ENCODE data around the gene TMEM205. TPM values are rescaled to one million over a fixed set of nuclear protein-coding genes. Genes with fewer than 3 reads are reported as not detected.
"Not testable (repeated sequence)": the region's sequence is repeated elsewhere in the genome, so short reads cannot be mapped to it uniquely, and the experiment has no call there.

The TMEM205 gene
- total and polyA plus RNA-seq, 4 donors = 101 to 166 (median 127) TPM

DNA sequence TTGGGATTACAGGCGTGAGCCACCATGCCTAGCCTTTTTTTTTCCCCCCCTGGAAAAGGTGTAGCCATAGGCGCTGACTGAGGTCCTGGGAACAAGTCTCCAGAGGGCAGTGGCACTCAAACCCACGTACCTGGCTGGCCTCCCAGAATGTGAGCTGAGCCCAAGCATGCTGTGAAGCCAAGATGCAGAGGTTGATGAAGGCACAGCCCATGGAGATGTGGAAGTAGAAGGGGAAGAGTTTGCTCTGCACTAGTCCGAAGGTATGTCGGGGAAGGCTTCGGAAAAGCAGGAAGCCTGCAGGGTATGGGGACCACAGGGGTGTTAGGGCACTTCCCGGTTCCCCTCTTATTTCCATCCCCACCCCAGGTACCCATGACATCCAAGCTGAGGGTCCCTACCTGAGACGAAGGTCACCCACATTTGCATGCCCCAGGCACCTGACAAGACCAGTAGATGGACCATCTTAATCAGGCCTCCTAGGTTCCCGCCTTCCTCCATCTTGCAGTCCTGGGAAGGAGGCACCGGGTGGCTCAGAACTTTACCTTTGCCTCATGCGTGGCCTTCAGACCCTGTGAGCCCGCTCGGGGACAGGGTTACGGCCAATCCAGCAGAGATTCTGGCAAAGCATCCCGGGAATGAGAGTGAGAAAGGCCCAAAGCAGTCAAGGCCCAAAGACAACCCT lies 805 bp downstream of the TMEM205 start:
- peaks cover 0 to 6% (median 4%) of the 10 kb centered on the region in 4 donors for H3K36me3 ChIP-seq (ENCODE audit: control insufficient read depth in 4 of 4, insufficient read depth in 4 of 4, low read length in 4 of 4)
- H3K27me3 ChIP-seq (ENCODE audit: control insufficient read depth in 3 of 3, insufficient read depth in 3 of 3, low read length in 2 of 3) = no peaks in the 10 kb centered on the region
- H3K9ac ChIP-seq (ENCODE audit: insufficient read depth in 1 of 2, low read length in 2 of 2) = peak overlapping the region; percentile 51 to 96
- DNase-seq = no peak
- no peak for ATAC-seq (ENCODE audit: insufficient read depth, low FRiP score)
- H3K4me1 ChIP-seq (ENCODE audit: control insufficient read depth in 5 of 5, insufficient read depth in 5 of 5, low read length in 5 of 5) = peaks cover 5 to 19% (median 8%) of the 10 kb centered on the region in 5 donors
- H3K9me3 ChIP-seq (ENCODE audit: control insufficient read depth in 4 of 4, insufficient read depth in 3 of 4, low read length in 3 of 4) = peaks cover 0 to 5% (median 2%) of the 10 kb centered on the region in 4 donors
- WGBS, 2 donors = 44% methylated on average over 15 of the region's 15 CpGs
- peak overlapping the region; percentile 55 to 85 for H3K27ac ChIP-seq (ENCODE audit: low read depth in 1 of 2, low read length in 1 of 2)
- peak overlapping the region; percentile 83 for H3K4me3 ChIP-seq
- TF ChIP-seq, protein P1, sequence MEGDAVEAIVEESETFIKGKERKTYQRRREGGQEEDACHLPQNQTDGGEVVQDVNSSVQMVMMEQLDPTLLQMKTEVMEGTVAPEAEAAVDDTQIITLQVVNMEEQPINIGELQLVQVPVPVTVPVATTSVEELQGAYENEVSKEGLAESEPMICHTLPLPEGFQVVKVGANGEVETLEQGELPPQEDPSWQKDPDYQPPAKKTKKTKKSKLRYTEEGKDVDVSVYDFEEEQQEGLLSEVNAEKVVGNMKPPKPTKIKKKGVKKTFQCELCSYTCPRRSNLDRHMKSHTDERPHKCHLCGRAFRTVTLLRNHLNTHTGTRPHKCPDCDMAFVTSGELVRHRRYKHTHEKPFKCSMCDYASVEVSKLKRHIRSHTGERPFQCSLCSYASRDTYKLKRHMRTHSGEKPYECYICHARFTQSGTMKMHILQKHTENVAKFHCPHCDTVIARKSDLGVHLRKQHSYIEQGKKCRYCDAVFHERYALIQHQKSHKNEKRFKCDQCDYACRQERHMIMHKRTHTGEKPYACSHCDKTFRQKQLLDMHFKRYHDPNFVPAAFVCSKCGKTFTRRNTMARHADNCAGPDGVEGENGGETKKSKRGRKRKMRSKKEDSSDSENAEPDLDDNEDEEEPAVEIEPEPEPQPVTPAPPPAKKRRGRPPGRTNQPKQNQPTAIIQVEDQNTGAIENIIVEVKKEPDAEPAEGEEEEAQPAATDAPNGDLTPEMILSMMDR (IDR thresholded peaks at IDR 0.05; ENCODE audit: control extremely low read depth, extremely low read depth) = no peak

DNA sequence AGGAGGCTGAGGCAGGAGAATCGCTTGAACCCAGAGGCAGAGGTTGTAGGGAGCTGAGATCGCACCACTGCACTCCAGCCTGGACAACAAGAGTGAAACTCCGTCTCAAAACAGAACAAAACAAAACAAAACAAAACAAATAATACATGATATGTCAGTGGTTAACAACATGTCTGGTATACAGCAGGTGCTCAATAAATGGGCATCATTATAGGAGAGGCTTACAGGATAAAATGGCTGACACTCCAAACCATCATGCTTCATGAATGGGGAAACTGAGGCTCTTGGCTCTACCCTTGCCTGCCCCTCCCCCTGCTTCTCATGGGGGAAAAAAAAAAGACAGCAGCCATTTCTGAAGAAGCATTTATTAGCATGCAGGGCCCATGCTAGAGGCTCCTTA lies 3.6 kb downstream of the TMEM205 start:
- H3K9me3 ChIP-seq (ENCODE audit: control insufficient read depth in 4 of 4, insufficient read depth in 3 of 4, low read length in 3 of 4) = no peaks in the 10 kb centered on the region
- WGBS, 2 donors = 90 to 97% methylated on average over 3 of the region's 3 CpGs
- H3K4me1 ChIP-seq (ENCODE audit: control insufficient read depth in 5 of 5, insufficient read depth in 5 of 5, low read length in 5 of 5) = peaks cover 5 to 34% (median 12%) of the 10 kb centered on the region in 5 donors
- no peak for DNase-seq
- peaks cover 0 to 6% (median 4%) of the 10 kb centered on the region in 4 donors for H3K36me3 ChIP-seq (ENCODE audit: control insufficient read depth in 4 of 4, insufficient read depth in 4 of 4, low read length in 4 of 4)
- ATAC-seq (ENCODE audit: insufficient read depth, low FRiP score) = no peak
- H3K27ac ChIP-seq (ENCODE audit: low read depth in 1 of 2, low read length in 1 of 2) = no peak overlapping the region
- no peaks in the 10 kb centered on the region for H3K27me3 ChIP-seq (ENCODE audit: control insufficient read depth in 3 of 3, insufficient read depth in 3 of 3, low read length in 2 of 3)
- no peak overlapping the region for H3K9ac ChIP-seq (ENCODE audit: insufficient read depth in 1 of 2, low read length in 2 of 2)
- no peak overlapping the region for H3K4me3 ChIP-seq
- TF ChIP-seq, protein P1 (IDR thresholded peaks at IDR 0.05; ENCODE audit: control extremely low read depth, extremely low read depth) = no peak

DNA sequence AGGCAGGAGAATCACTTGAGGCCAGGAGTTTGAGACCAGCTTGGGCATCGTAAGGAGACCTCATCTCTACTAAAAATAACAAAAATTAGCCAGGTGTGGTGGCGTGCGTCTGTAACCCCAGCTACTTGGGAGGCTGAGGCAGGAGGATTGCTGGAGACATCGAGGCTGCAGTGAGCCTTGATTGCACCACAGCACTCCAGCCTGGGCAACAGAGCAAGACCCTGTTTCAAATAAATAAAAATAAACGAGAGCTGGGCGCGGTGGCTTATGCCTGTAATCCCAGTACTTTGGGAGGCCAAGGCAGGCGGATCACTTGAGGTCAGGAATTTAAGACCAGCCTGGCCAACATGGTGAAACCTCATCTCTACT lies 6.0 kb downstream of the TMEM205 start:
- ATAC-seq (ENCODE audit: insufficient read depth, low FRiP score); H3K9ac ChIP-seq (ENCODE audit: insufficient read depth in 1 of 2, low read length in 2 of 2); H3K4me3 ChIP-seq; H3K9me3 ChIP-seq (ENCODE audit: control insufficient read depth in 4 of 4, insufficient read depth in 3 of 4, low read length in 3 of 4); H3K27me3 ChIP-seq (ENCODE audit: control insufficient read depth in 3 of 3, insufficient read depth in 3 of 3, low read length in 2 of 3); DNase-seq: not testable (repeated sequence)
- H3K27ac ChIP-seq (ENCODE audit: low read depth in 1 of 2, low read length in 1 of 2) = peak overlapping the region in 1 of 2 donors; percentile 30
- 83 to 88% methylated on average over 8 of the region's 8 CpGs for WGBS, 2 donors
- peaks cover under 1 to 20% (median 16%) of the 10 kb centered on the region in 4 donors for H3K36me3 ChIP-seq (ENCODE audit: control insufficient read depth in 4 of 4, insufficient read depth in 4 of 4, low read length in 4 of 4)
- peaks cover 1 to 21% (median 8%) of the 10 kb centered on the region in 5 donors for H3K4me1 ChIP-seq (ENCODE audit: control insufficient read depth in 5 of 5, insufficient read depth in 5 of 5, low read length in 5 of 5)

GRCh38 chr19:11339254-11340098 lies 6.6 kb downstream of the TMEM205 start, which contains the start of gene RAB3D:
Gene RAB3D (minus strand): TSS chr19:11339657. CDS start chr19:11337399, 2,258 bp downstream.
- peaks cover 3 to 25% (median 19%) of the 10 kb centered on the region in 4 donors for H3K36me3 ChIP-seq (ENCODE audit: control insufficient read depth in 4 of 4, insufficient read depth in 4 of 4, low read length in 4 of 4)
- ATAC-seq (ENCODE audit: insufficient read depth, low FRiP score) (peak; percentile 94), DNase-seq (peak; percentile 95 to 97 (median 95))
- H3K4me1 ChIP-seq (ENCODE audit: control insufficient read depth in 5 of 5, insufficient read depth in 5 of 5, low read length in 5 of 5) = peaks cover 0 to 19% (median 3%) of the 10 kb centered on the region in 5 donors
- peak within 1 kb of the TSS; percentile 44 to 73 for H3K9ac ChIP-seq (ENCODE audit: insufficient read depth in 1 of 2, low read length in 2 of 2)
- peak within 1 kb of the TSS; percentile 69 for H3K4me3 ChIP-seq
- TF ChIP-seq, protein P1 (IDR thresholded peaks at IDR 0.05; ENCODE audit: control extremely low read depth, extremely low read depth) = no peak
- H3K27me3 ChIP-seq (ENCODE audit: control insufficient read depth in 3 of 3, insufficient read depth in 3 of 3, low read length in 2 of 3) = no peaks in the 10 kb centered on the region
- WGBS, 2 donors = 6 to 7% methylated on average over 46 to 53 of the region's 53 CpGs
- H3K27ac ChIP-seq (ENCODE audit: low read depth in 1 of 2, low read length in 1 of 2) = peak within 1 kb of the TSS; percentile 57 to 78
- peaks cover 0 to 2% (median 0%) of the 10 kb centered on the region in 4 donors for H3K9me3 ChIP-seq (ENCODE audit: control insufficient read depth in 4 of 4, insufficient read depth in 3 of 4, low read length in 3 of 4)

Data from lung (tissue), 12 donors.